HG03039 (cell line): ENCODE results near the gene HDAC7.

Experiments
- ATAC-seq: cut with Tn5 transposase; IDR thresholded peaks from one replicate; pipeline ENCODE4 v1.9.1; 2021; ENCODE audit warnings: mild to moderate bottlenecking, moderate library complexity; ENCODE audit not compliant: unreplicated experiment

Gene HDAC7

GRCh38 chr12:47782372-47782770 is 37.3 kb downstream of the HDAC7 start:
- no peak for ATAC-seq

DNA sequence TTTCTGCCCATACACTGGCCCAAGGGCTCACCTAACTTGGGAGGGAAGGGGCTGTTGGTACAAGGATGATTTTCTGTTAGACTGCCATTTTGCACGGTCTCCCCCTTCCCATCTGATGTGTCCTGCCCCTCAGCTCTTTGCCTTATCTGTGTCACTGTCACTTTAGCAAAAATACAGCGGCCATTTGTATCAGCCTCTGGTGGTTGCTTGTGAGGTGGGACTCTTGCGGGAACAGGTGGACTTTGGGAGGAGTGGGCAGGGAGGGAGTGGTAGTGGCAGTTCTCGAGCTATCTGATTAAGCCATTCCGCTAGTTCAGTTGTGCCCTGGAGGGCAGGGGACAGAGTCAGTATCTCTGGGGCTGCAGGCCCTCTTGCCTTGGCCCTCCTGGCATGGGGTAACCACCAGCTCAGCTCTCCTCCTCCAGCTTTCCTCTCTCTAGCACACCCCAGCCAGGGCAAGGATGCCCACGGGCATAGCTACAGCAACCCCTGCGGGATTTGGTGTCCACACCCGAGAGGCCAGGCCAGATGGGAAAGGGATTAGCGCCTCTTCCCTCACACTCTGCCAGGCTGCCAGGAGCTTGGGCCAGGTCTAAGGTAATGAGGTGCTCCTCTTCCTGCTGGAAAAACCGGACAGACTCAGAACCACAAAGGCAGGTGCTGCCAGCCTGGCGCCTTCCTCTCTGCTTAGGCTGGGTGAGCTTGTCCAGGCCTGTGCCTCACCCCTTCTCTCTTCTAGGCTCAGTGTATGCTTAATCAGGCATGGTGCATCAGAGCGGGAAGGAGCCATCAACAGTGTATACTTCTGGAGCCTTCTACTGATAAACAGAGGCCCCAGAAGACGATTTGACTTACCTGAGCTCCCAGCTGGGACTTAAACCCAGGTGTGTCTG is 38.0 kb downstream of the HDAC7 start:
- no peak for ATAC-seq

DNA sequence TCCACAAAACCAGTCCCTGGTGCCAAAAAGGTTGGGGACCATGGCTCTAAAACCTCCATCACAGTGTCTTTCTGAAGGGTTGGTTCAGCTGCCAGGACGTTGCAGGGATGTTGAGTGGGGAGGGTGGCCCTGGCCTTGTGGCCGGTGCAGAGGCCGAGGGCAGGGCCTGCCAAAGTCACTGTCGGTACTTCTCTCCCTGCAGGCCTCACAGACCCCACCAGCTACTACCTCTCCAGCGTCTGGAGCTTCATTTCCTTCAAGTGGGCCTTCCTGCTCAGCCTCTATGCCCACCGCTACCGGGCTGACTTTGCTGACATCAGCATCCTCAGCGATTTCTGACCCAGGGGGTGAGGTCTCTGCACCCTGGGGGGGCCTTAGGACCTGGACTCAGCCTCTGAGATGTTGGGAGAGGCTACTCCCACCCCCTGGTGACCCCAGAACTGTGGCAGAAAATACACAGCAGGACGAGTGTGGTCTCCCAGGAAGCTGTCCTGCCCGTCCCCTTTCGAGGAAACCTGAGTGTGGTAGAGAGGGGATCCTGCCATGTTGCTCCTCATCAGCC is 39.7 kb downstream of the HDAC7 start:
- ATAC-seq: no peak

DNA sequence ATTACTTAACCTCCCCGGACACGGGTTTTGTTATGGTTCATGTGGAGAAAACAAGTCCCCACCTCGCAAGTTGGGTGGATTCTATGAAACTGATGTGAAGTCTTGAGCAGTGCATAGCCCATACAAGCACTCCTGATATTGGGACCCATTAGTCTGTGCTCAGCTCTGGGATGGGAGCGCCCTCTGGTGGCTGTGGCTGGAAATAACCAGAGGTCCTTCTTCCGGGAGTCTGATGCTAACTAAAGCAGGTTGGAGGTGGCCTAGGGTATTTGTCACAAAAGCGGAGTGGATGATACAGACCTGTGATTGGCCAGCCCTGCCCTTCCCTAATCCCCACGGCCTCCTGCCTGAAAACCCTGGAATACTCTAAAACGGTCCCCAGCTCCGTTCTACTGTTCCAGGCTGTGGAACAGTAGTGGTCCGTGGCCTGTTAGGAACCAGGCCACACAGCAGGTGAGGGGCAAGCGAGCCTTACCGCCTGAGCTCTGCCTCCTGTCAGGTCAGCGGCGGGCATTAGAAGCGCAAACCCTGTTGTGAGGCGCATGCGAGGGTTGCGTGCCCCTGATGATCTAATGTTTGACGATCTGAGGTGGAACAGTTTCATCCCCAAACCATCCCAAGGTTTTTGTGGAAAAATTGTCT is 40.3 kb downstream of the HDAC7 start:
- peak; percentile 64 for ATAC-seq

DNA sequence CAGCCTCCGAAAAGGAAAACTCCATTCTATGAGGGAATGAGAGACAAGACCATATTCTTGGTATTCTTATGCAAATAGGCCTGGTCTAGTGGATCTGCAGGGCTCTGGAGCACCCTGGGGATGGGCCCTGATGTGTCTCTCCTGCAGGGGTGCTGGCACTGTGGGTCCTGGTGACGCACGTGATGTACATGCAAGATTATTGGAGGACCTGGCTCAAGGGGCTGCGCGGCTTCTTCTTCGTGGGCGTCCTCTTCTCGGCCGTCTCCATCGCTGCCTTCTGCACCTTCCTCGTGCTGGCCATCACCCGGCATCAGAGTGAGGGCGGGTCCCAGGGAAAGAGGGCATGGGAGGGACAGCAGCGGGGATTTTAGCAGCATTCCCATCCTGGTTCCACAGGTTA is 40.8 kb downstream of the HDAC7 start:
- ATAC-seq: no peak

GRCh38 chr12:47777741-47778558 is 41.8 kb downstream of the HDAC7 start:
- ATAC-seq: no peak

DNA sequence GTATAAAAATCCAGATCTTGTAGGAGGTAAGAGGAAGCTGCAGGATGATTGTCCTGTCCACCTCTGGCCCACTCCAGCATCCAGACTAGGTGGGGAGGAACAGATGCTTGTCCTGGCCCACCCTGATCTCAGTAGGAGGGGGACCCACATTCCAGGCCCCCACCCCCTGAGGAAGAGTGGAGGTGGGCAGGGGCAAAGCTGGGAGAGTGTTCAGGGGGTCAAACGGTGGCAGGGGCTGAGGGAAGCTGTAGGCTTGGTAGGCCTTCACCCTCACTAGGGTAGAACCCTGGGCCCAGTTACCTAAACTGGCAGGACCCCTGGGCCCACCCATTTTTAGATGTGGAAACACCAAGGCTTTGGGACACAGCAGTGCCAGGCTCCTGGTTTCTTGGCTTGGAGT is 42.6 kb downstream of the HDAC7 start:
- ATAC-seq: no peak

- ATAC-seq: no peak
Measured at GRCh38 chr12:47776471-47777143, 43.1 kb downstream of the HDAC7 start.

DNA sequence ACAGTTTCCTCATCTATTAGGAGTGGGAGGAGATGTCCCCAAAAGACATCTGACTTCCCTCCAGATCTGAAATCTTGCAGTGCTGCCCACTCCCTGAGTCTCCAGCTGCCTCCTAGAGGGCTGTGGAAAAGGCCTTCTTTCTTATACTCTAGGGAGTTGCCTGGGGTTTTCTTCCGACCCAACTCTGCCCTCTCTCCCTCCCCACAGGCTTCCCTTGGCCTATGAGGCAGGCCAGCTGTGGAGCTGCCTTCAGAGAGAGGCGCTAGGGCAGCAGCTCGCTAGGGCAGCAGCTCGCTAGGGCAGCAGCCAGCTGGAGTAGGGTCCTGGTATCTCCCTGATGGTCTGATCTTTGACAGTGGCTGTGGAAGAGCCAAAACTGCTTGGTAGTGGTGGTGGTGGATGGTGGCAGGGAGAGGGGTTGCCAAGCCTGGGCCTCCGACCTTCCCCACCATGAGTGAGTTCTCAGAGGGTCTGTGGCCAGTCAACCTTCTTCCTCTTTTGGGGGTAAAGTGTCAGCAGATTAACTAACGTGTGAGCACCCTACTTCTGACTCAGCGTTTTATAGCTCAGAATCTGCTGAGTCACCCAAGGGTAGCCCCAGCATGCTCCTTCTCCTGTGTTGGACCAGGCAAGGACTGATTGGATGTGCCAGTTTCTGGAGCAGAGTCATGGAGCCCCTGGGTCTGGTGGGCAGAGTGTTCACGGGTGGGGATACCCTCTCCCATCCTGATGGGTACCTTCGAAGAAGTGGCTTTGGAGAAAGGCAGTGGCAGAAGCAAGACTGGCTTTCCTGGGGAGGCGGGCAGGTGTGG is 44.4 kb downstream of the HDAC7 start:
- ATAC-seq: no peak

- no peak for ATAC-seq
Measured at GRCh38 chr12:47774663-47775062, 45.0 kb downstream of the HDAC7 start.

DNA sequence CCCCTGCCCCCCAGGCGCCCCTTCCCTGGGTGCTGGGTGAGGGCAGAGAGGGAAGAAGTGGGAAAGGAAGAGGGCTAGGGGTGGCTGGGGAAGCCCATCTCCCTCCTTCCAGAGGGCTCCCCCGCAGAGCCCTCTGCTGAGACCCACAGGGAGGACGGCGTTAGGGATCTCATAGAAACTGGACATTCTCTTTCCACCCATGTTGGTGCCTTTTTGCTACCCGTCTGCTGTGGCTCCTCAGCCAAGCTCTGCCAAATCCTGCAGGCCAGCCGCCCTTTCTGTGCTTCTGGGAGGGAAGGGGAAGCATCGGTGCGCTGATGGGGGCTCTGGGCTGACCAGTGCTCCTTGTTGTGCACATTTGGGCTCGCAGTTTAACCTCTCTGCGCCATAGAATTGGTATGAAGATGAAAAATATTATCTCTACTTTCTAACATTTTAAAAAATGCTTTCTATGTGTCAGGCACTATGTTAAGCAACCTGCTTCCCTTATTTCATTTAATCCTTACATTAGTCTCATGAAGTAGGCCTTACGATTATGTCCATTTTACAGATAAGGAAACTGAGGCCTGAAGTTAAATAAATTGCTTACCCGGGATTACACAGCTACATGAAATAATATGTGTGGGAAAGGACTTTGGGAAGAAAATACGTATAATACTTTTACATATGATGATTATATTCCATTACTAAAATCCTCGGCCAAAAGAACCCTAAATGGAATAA is 45.7 kb downstream of the HDAC7 start:
- no peak for ATAC-seq

GRCh38 chr12:47773062-47773857 is 46.4 kb downstream of the HDAC7 start, which contains the start of gene SLC48A1:
TSS of gene SLC48A1 (plus strand) at chr12:47773238. CDS start at chr12:47773305, 67 bp downstream.
- peak; percentile 79 for ATAC-seq

DNA sequence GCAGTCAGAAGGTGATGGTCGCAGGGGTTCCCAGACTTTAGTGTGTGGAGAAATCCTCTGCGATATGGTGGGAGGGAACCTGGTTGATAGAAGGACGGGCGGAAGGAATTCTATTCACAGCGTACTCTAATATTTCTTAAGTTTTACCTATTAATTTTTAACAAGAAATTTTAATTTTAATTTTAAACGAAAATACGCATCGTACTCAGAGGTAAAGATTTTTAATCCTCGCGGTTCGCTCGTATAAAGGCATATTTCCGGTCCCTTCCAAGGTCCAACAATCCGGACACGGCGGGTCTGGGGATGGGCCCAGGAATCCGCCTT is 47.0 kb downstream of the HDAC7 start:
- no peak for ATAC-seq

DNA sequence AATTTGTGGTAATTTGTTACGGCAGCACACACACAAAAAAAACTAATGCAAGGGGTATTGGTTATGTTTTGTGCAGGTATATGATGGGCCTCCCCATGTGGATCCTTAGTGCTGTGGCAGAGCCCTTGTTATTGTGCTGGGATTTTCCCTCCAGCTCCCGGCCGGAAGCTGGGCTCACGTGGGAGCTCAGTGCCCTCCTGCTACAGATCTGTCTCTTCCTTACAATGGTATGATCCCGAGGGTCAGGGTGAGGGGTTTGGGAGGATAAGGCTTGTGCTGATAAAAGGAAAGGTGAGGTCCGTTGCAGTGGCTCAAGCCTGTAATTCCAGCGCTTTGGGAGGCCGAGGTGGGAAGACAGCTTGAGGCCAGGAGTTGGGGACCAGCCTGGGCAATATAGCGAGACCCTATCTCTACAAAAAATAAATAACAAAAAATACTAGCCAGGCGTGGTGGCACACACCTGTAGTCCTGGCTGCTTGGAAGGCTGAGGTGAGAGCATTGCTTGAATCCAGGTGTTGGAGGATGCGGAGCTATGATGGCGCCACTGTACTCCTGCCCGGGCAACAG is 47.5 kb downstream of the HDAC7 start:
- ATAC-seq: no peak

DNA sequence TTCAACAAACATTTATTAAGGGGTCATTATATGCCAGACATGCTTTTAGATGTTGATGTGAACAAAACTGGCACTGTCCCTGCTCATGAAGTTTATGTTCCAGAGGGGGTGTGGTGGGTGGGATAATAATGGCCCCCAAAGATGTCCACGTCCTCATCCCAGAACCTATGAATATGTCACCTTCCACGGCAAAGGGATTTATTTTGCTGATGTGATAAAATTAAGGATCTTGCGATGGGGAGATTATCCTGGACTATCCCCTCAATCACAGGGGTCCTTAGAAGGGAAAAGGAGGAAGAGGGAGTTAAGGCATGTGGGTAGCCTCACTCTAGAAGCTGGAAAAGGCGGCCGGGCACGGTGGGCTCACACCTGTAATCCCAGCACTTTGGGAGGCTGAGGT is 48.4 kb downstream of the HDAC7 start:
- ATAC-seq: no peak

DNA sequence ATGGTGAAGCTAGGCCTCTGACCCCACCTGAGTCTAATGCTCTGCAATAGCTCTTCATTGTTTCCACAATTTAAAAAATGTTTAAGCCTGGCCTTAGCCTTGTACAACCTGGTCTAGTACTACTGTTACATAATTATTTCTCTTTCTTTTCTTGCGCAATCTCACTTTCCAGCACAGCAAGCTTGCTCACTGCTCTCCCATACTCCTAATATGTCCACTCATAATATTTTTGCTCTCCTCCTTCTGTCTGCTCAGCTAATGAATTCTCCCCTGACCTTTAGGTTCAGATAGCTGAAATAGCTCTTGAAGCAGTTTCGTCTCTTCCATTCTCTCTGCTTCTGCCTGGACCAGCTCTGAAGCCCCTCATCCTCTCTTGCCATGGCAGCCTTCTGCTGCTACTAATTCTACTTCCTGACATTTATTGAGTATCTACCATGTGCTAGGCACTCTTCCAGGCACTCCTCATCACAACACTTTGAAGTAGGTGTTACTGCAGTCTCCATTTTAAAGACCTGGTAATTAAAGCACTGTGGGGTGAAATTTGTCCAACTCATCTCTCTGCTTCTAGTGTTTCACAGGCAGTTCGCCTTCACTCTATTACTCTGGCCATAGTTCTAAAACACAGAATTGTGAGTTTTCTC is 49.5 kb downstream of the HDAC7 start:
- no peak for ATAC-seq

- no peak for ATAC-seq
Measured at GRCh38 chr12:47769234-47770085, 50.2 kb downstream of the HDAC7 start.
